ENCODE data around the gene ITPKB.

DNA sequence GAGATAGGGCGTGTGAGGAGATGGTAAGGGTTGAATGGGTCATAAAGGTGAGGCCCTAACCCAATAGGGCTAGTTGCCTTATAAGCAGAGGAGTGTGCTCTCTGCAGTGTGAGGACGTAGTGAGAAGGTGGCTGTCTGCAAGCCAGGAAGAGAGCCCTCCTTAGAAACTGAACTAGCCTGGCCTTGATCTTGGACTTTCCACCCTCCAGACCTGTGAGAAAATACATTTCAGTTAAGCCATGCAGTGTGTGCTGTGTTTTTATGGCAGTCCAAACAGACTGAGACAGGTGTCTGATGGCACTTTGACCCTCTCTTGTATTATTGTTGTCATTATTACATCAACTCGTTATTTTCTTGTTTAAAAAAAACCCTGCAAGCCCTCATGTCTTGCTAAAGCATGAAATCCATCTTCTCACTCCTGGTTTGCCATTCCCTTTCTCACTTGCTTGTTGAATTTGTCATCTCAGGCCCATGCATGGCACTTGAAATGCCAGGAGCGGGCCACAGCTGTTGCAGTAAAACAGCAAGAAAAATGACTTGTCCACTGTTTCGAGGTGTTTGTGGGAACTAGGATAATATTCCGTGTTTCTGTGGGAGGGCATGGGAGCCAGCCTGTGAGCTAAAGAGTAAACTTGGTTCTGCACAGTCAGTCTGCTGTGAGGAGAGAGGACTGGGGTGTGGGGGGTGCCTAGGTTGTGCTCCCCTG, 111.9 kb downstream of the ITPKB start:
- no peak for TF ChIP-seq POLR2AphosphoS5 (IDR thresholded peaks at IDR 0.05)
- TF ChIP-seq, protein P1, sequence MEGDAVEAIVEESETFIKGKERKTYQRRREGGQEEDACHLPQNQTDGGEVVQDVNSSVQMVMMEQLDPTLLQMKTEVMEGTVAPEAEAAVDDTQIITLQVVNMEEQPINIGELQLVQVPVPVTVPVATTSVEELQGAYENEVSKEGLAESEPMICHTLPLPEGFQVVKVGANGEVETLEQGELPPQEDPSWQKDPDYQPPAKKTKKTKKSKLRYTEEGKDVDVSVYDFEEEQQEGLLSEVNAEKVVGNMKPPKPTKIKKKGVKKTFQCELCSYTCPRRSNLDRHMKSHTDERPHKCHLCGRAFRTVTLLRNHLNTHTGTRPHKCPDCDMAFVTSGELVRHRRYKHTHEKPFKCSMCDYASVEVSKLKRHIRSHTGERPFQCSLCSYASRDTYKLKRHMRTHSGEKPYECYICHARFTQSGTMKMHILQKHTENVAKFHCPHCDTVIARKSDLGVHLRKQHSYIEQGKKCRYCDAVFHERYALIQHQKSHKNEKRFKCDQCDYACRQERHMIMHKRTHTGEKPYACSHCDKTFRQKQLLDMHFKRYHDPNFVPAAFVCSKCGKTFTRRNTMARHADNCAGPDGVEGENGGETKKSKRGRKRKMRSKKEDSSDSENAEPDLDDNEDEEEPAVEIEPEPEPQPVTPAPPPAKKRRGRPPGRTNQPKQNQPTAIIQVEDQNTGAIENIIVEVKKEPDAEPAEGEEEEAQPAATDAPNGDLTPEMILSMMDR (IDR thresholded peaks at IDR 0.05) = no peak
- TF ChIP-seq EP300 (IDR thresholded peaks at IDR 0.05) = no peak
- TF ChIP-seq POLR2A (IDR thresholded peaks at IDR 0.05) = no peak
